Measurements from ENCODE around the gene LTB.
A peak's percentile ranks its signal among the peaks of the same experiment; 100 is the strongest.

The LTB gene

DNA sequence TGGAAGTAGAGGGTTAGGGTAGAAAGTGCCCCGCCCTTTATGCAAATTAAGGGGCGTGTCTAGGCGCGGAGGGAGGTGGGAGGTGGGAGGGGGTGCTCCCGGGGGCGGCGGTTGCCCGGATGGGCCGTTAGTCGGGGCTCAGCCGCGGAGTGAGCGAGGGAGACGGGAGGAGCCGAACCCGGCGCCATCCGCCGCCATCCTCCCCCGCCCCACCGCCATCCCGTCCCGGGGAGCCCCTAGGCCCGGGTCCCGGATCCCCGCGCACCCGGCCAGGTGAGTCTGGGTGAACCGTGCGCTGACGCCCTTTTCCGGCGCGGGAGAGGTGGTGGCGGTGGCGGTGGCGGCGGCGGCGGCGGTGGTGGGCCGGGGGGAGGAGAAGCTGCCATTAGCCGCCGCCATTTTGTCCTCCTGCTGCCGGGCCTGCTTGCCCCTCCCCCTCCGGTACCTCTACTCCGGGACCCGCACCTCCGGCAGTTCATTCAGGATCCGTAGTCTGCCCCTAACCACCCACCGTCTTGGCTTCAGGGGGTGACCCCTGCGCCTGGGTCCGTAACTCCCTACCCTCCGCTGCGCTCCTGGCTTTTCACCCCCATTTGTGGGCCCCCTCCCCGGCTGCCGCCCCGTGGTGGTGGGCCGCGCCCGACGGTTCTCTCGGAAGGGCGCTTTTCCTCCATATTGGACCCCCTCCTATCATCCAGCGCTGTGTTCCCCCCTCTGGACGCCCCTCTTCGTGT is 38.5 kb upstream of the LTB start, which contains the start of gene PRRC2A (continued):
- TF ChIP-seq, protein P1, sequence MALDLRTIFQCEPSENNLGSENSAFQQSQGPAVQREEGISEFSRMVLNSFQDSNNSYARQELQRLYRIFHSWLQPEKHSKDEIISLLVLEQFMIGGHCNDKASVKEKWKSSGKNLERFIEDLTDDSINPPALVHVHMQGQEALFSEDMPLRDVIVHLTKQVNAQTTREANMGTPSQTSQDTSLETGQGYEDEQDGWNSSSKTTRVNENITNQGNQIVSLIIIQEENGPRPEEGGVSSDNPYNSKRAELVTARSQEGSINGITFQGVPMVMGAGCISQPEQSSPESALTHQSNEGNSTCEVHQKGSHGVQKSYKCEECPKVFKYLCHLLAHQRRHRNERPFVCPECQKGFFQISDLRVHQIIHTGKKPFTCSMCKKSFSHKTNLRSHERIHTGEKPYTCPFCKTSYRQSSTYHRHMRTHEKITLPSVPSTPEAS (tag by site-specific recombination; IDR thresholded peaks at IDR 0.05) = peak; percentile 36; the same call in 1 of the 2 replicates
- TF ChIP-seq, protein P2, sequence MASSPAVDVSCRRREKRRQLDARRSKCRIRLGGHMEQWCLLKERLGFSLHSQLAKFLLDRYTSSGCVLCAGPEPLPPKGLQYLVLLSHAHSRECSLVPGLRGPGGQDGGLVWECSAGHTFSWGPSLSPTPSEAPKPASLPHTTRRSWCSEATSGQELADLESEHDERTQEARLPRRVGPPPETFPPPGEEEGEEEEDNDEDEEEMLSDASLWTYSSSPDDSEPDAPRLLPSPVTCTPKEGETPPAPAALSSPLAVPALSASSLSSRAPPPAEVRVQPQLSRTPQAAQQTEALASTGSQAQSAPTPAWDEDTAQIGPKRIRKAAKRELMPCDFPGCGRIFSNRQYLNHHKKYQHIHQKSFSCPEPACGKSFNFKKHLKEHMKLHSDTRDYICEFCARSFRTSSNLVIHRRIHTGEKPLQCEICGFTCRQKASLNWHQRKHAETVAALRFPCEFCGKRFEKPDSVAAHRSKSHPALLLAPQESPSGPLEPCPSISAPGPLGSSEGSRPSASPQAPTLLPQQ (tag by site-specific recombination; IDR thresholded peaks at IDR 0.05) = peak; percentile 94
- TF ChIP-seq, protein P3, sequence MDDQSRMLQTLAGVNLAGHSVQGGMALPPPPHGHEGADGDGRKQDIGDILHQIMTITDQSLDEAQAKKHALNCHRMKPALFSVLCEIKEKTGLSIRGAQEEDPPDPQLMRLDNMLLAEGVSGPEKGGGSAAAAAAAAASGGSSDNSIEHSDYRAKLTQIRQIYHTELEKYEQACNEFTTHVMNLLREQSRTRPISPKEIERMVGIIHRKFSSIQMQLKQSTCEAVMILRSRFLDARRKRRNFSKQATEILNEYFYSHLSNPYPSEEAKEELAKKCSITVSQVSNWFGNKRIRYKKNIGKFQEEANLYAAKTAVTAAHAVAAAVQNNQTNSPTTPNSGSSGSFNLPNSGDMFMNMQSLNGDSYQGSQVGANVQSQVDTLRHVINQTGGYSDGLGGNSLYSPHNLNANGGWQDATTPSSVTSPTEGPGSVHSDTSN (CRISPR knock-in tag; IDR thresholded peaks at IDR 0.05) = peak; percentile 72
- TF ChIP-seq HOXC10 (CRISPR knock-in tag; IDR thresholded peaks at IDR 0.05) (peak; percentile 25; the same call in 1 of the 2 replicates), ZNF140 (tag by site-specific recombination; IDR thresholded peaks at IDR 0.05) (no peak), ZBTB21 (tag by site-specific recombination; IDR thresholded peaks at IDR 0.05) (no peak; the same call in 1 of the 2 replicates), ZNF623 (tag by site-specific recombination; IDR thresholded peaks at IDR 0.05) (peak; percentile 46; the same call in 1 of the 2 replicates), ZNF585B (tag by site-specific recombination; IDR thresholded peaks at IDR 0.05) (peak; percentile 74), ZNF707 (tag by site-specific recombination; IDR thresholded peaks at IDR 0.05) (no peak), ZNF785 (tag by site-specific recombination; IDR thresholded peaks at IDR 0.05) (peak; percentile 60; the same call in 1 of the 2 replicates), ZNF791 (tag by site-specific recombination; IDR thresholded peaks at IDR 0.05) (no peak), ZNF214 (tag by site-specific recombination; IDR thresholded peaks at IDR 0.05; ENCODE audit: borderline replicate concordance) (no peak), ZBTB1 (tag by site-specific recombination; IDR thresholded peaks at IDR 0.05) (no peak), MYNN (tag by site-specific recombination; IDR thresholded peaks at IDR 0.05; ENCODE audit: borderline replicate concordance) (no peak), ZNF133 (tag by site-specific recombination; IDR thresholded peaks at IDR 0.05) (no peak), ZNF404 (tag by site-specific recombination; IDR thresholded peaks at IDR 0.05) (no peak), ZNF274 (IDR thresholded peaks at IDR 0.05; ENCODE audit: low read length) (no peak), ZNF274 (tag by site-specific recombination; IDR thresholded peaks at IDR 0.05; ENCODE audit: borderline replicate concordance) (no peak), ZNF394 (tag by site-specific recombination; IDR thresholded peaks at IDR 0.05; ENCODE audit: borderline replicate concordance) (peak; percentile 81; the same call in 1 of the 2 replicates), ZNF16 (tag by site-specific recombination; IDR thresholded peaks at IDR 0.05; ENCODE audit: low read depth) (no peak), ZNF837 (tag by site-specific recombination; IDR thresholded peaks at IDR 0.05) (no peak), ZNF529 (tag by site-specific recombination; IDR thresholded peaks at IDR 0.05; ENCODE audit: insufficient replicate concordance) (no peak), MZF1 (tag by site-specific recombination; IDR thresholded peaks at IDR 0.05; ENCODE audit: borderline replicate concordance) (no peak; the same call in 1 of the 2 replicates), ZNF654 (tag by site-specific recombination; IDR thresholded peaks at IDR 0.05; ENCODE audit: low read depth) (no peak), ZNF292 (tag by site-specific recombination; IDR thresholded peaks at IDR 0.05; ENCODE audit: borderline replicate concordance, low read depth) (no peak), ZNF174 (tag by site-specific recombination; IDR thresholded peaks at IDR 0.05) (no peak), ZIC2 (tag by site-specific recombination; IDR thresholded peaks at IDR 0.05) (peak; percentile 68), SCRT1 (tag by site-specific recombination; IDR thresholded peaks at IDR 0.05; ENCODE audit: borderline replicate concordance) (no peak)
- TF ChIP-seq, protein P4, sequence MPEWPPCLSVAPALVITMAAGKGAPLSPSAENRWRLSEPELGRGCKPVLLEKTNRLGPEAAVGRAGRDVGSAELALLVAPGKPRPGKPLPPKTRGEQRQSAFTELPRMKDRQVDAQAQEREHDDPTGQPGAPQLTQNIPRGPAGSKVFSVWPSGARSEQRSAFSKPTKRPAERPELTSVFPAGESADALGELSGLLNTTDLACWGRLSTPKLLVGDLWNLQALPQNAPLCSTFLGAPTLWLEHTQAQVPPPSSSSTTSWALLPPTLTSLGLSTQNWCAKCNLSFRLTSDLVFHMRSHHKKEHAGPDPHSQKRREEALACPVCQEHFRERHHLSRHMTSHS (tag by site-specific recombination; IDR thresholded peaks at IDR 0.05) = peak; percentile 51; the same call in 1 of the 2 replicates
- TF ChIP-seq, protein P5, sequence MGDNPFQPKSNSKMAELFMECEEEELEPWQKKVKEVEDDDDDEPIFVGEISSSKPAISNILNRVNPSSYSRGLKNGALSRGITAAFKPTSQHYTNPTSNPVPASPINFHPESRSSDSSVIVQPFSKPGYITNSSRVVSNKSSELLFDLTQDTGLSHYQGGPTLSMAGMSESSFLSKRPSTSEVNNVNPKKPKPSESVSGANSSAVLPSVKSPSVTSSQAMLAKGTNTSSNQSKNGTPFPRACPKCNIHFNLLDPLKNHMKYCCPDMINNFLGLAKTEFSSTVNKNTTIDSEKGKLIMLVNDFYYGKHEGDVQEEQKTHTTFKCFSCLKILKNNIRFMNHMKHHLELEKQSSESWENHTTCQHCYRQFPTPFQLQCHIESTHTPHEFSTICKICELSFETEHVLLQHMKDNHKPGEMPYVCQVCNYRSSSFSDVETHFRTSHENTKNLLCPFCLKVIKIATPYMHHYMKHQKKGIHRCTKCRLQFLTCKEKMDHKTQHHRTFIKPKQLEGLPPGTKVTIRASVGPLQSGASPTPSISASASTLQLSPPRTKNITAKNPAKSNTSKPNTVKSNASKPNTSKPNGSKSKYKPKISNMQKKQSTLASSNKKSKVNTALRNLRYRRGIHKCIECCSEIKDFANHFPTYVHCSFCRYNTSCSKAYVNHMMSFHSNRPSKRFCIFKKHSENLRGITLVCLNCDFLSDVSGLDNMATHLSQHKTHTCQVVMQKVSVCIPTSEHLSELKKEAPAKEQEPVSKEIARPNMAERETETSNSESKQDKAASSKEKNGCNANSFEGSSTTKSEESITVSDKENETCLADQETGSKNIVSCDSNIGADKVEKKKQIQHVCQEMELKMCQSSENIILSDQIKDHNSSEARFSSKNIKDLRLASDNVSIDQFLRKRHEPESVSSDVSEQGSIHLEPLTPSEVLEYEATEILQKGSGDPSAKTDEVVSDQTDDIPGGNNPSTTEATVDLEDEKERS (tag by site-specific recombination; IDR thresholded peaks at IDR 0.05) = peak; percentile 89
- TF ChIP-seq, protein P6, sequence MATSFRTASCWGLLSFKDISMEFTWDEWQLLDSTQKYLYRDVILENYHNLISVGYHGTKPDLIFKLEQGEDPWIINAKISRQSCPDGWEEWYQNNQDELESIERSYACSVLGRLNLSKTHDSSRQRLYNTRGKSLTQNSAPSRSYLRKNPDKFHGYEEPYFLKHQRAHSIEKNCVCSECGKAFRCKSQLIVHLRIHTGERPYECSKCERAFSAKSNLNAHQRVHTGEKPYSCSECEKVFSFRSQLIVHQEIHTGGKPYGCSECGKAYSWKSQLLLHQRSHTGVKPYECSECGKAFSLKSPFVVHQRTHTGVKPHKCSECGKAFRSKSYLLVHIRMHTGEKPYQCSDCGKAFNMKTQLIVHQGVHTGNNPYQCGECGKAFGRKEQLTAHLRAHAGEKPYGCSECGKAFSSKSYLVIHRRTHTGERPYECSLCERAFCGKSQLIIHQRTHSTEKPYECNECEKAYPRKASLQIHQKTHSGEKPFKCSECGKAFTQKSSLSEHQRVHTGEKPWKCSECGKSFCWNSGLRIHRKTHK (tag by site-specific recombination; IDR thresholded peaks at IDR 0.05) = no peak

Measured in HEK293 (cell line).